BLaER1 treated with 17β-estradiol and CSF1 and Interleukin-3, amounts not matched to agents 10 nM and 100 nM (cell line): ENCODE data around the gene ZBTB20.
A peak's percentile ranks its signal among the peaks of the same experiment; 100 is the strongest.

Experiments
- H3K27ac ChIP-seq, 11 experiments: shearing (Covaris generic); formaldehyde crosslinking; 2 replicates each; pipeline ENCODE4 v1.8.1; 2022
- H3K27me3 ChIP-seq, 11 experiments: shearing (Covaris generic); formaldehyde crosslinking; 2 replicates each; pipeline ENCODE4 v1.8.1; 2022
- H3K36me3 ChIP-seq, 11 experiments: shearing (Covaris generic); formaldehyde crosslinking; 2 replicates each; pipeline ENCODE4 v1.8.1; 2022
- H3K4me1 ChIP-seq, 10 experiments: shearing (Covaris generic); formaldehyde crosslinking; 2 replicates each; pipeline ENCODE4 v1.8.1; 2022
- H3K4me2 ChIP-seq, 11 experiments: shearing (Covaris generic); formaldehyde crosslinking; 2 replicates each; pipeline ENCODE4 v1.8.1; 2022
- H3K4me3 ChIP-seq, 10 experiments: shearing (Covaris generic); formaldehyde crosslinking; 2 replicates each; pipeline ENCODE4 v1.8.1; 2022
- H3K9ac ChIP-seq, 11 experiments: shearing (Covaris generic); formaldehyde crosslinking; 2 replicates each; pipeline ENCODE4 v1.8.1; 2022
- H3K9me3 ChIP-seq, 11 experiments: shearing (Covaris generic); formaldehyde crosslinking; replicated peaks in 1 of 11; 2 replicates each; pipeline ENCODE4 v1.8.1; 2022
- H4K20me1 ChIP-seq, 11 experiments: shearing (Covaris generic); formaldehyde crosslinking; 2 replicates each; pipeline ENCODE4 v1.8.1; 2022
- Cebpa-rat ChIP-seq, 11 experiments: shearing (Covaris generic); IDR thresholded peaks; 2 replicates each; pipeline ENCODE4 v1.8.1; 2022

ZBTB20 gene

DNA sequence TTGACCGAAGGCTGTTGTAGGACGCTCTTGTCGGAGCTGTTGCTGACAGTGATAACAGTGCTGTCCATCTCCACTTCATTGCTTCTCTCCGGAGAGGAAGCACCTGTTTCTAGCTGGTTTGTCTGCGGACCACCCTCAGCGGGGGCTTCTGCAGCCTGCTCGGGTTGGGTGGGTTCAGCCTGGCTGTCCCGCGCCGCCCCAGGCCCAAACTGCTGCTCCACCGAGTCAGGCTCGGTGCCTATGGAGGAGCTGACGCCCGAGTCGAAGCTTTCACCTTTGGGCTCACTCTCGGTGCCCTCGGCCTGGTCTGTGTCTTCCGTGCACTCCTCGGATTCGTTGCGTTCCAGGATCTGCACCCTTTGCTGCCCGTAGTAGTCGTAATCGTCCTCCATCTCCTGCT, 796.4 kb downstream of the ZBTB20 start:
- H3K4me2 ChIP-seq: no peak overlapping the region
- H3K36me3 ChIP-seq: peaks cover 0 to 20% (median 14%) of the 10 kb centered on the region in 11 experiments; a peak in 10 of 22 replicates
- H3K9ac ChIP-seq: no peak overlapping the region
- H3K27me3 ChIP-seq: no peaks in the 10 kb centered on the region
- TF ChIP-seq Cebpa-rat (IDR thresholded peaks at IDR 0.05): no peak
- H4K20me1 ChIP-seq: no peaks in the 10 kb centered on the region
- no peak overlapping the region for H3K27ac ChIP-seq
- H3K9me3 ChIP-seq: peaks cover 0 to 18% (median 9%) of the 10 kb centered on the region in 11 experiments; a peak in 11 of 22 replicates
- no peak overlapping the region for H3K4me3 ChIP-seq
- H3K4me1 ChIP-seq: peaks cover 0 to 5% (median 0%) of the 10 kb centered on the region in 10 experiments; a peak in 2 of 20 replicates

DNA sequence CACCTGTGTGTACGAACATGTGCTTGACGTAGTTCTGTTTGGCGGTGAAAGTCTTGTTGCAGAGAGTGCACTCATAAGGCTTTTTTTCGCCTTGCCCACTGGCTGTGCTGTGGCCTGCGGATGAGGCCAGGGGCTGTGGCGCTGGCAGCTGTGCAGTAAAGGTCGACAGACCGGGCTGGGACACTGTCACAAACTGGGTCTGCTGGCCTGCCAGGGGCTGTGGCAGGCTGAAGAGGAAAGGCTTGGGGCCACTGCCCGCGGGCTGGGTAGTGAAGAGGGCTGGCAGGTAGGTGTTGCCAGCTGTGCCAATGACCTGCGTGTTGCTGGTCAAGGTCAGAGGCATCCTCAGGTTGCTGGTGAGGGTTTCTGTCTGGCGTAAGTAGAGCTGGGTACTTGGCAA, 796.8 kb downstream of the ZBTB20 start:
- peaks cover 0 to 5% (median 0%) of the 10 kb centered on the region in 10 experiments; a peak in 2 of 20 replicates for H3K4me1 ChIP-seq
- no peak overlapping the region for H3K4me3 ChIP-seq
- no peak overlapping the region for H3K27ac ChIP-seq
- no peak for TF ChIP-seq Cebpa-rat (IDR thresholded peaks at IDR 0.05)
- H4K20me1 ChIP-seq: no peaks in the 10 kb centered on the region
- no peaks in the 10 kb centered on the region for H3K27me3 ChIP-seq
- H3K4me2 ChIP-seq: no peak overlapping the region
- peaks cover 0 to 18% (median 9%) of the 10 kb centered on the region in 11 experiments; a peak in 11 of 22 replicates for H3K9me3 ChIP-seq
- H3K9ac ChIP-seq: no peak overlapping the region
- peaks cover 0 to 20% (median 14%) of the 10 kb centered on the region in 11 experiments; a peak in 10 of 22 replicates for H3K36me3 ChIP-seq

- peaks cover 0 to 5% (median 0%) of the 10 kb centered on the region in 10 experiments; a peak in 2 of 20 replicates for H3K4me1 ChIP-seq
- no peak overlapping the region for H3K9ac ChIP-seq
- no peaks in the 10 kb centered on the region for H4K20me1 ChIP-seq
- H3K4me3 ChIP-seq: no peak overlapping the region
- H3K4me2 ChIP-seq: no peak overlapping the region
- H3K27me3 ChIP-seq: no peaks in the 10 kb centered on the region
- TF ChIP-seq Cebpa-rat (IDR thresholded peaks at IDR 0.05): no peak
- no peak overlapping the region for H3K27ac ChIP-seq
- H3K9me3 ChIP-seq: no peaks in the 10 kb centered on the region
- no peaks in the 10 kb centered on the region; a peak in 1 of 22 replicates for H3K36me3 ChIP-seq
Observed at GRCh38 chr3:114344492-114344891, 802.6 kb downstream of the ZBTB20 start.

- Histone ChIP-seq H3K27me3 (no peaks in the 10 kb centered on the region), H3K27ac (no peak overlapping the region), H3K4me3 (no peak overlapping the region), H4K20me1 (no peaks in the 10 kb centered on the region), H3K4me2 (no peak overlapping the region), H3K4me1 (no peaks in the 10 kb centered on the region; a peak in 1 of 20 replicates), H3K9me3 (no peaks in the 10 kb centered on the region), H3K9ac (no peak overlapping the region), H3K36me3 (peaks cover 0 to 10% (median 0%) of the 10 kb centered on the region in 11 experiments; a peak in 4 of 22 replicates)
- TF ChIP-seq Cebpa-rat (IDR thresholded peaks at IDR 0.05): no peak
Observed at GRCh38 chr3:114338651-114339357, 808.3 kb downstream of the ZBTB20 start.

- H3K4me2 ChIP-seq: no peak overlapping the region
- no peaks in the 10 kb centered on the region; a peak in 1 of 20 replicates for H3K4me1 ChIP-seq
- H3K9ac ChIP-seq: no peak overlapping the region
- no peak overlapping the region for H3K4me3 ChIP-seq
- H4K20me1 ChIP-seq: no peaks in the 10 kb centered on the region
- H3K27ac ChIP-seq: no peak overlapping the region
- peak in 1 of 11 experiments; percentile 32; a peak in 1 of 22 replicates for TF ChIP-seq Cebpa-rat (IDR thresholded peaks at IDR 0.05)
- H3K9me3 ChIP-seq: peaks cover 0 to 11% (median 5%) of the 10 kb centered on the region in 11 experiments; a peak in 5 of 22 replicates
- H3K27me3 ChIP-seq: no peaks in the 10 kb centered on the region
- peaks cover 0 to 10% (median 4%) of the 10 kb centered on the region in 11 experiments; a peak in 4 of 22 replicates for H3K36me3 ChIP-seq
Observed at GRCh38 chr3:114336857-114337256, 810.2 kb downstream of the ZBTB20 start.

- no peak for TF ChIP-seq Cebpa-rat (IDR thresholded peaks at IDR 0.05)
- no peaks in the 10 kb centered on the region for H3K27me3 ChIP-seq
- H3K4me1 ChIP-seq: no peaks in the 10 kb centered on the region; a peak in 1 of 20 replicates
- H3K9ac ChIP-seq: no peak overlapping the region
- H3K4me3 ChIP-seq: no peak overlapping the region
- H4K20me1 ChIP-seq: no peaks in the 10 kb centered on the region
- H3K36me3 ChIP-seq: peaks cover 0 to 11% (median 4%) of the 10 kb centered on the region in 11 experiments; a peak in 4 of 22 replicates
- no peak overlapping the region for H3K27ac ChIP-seq
- peaks cover 0 to 13% (median 5%) of the 10 kb centered on the region in 11 experiments; a peak in 5 of 22 replicates for H3K9me3 ChIP-seq
- H3K4me2 ChIP-seq: no peak overlapping the region
Observed at GRCh38 chr3:114336122-114336697, 810.9 kb downstream of the ZBTB20 start.

- TF ChIP-seq Cebpa-rat (IDR thresholded peaks at IDR 0.05): no peak
- Histone ChIP-seq H3K36me3 (peaks cover 0 to 12% (median under 1%) of the 10 kb centered on the region in 11 experiments; a peak in 4 of 22 replicates), H4K20me1 (no peaks in the 10 kb centered on the region), H3K4me2 (no peak overlapping the region), H3K9me3 (peaks cover 0 to 14% (median 5%) of the 10 kb centered on the region in 11 experiments; a peak in 5 of 22 replicates), H3K27me3 (no peaks in the 10 kb centered on the region), H3K4me1 (no peaks in the 10 kb centered on the region; a peak in 1 of 20 replicates), H3K4me3 (no peak overlapping the region), H3K9ac (no peak overlapping the region), H3K27ac (no peak overlapping the region)
Observed at GRCh38 chr3:114333923-114334240, 813.2 kb downstream of the ZBTB20 start.

DNA sequence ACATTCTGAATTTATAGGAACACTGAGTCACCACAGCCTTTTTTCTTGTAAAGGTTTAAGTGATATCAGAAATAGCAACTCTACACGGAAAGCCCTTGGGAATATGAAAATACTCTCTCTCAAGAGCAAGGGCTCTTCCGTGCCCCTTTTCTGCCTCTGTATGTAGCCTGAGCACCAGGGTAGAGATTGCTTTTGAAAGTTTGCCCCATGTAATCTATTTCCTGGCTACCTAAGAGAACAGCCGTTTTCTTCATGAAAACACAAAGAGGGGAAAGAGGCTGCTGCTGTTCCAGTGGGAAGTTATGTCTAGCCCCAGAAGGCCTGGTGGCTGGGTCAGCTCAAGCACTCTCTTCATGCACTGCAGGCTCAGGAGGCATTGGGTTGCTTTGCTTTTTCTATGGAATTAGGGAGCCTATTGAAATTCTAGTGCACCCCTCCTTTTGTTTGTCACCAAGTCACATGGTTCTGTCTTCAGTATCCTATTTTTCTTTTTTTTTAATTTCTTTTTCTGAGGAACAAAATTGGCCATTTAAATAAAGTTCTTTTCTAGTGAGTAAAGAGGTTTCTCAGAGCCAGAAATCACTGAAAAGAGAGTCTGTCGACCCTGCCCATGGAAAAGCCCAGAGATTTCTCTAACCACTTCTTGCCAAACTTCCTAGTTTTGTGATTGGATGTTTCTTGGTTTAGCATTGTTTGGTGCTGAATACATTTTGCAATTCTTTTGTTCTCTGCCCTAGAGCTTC, 813.7 kb downstream of the ZBTB20 start:
- Histone ChIP-seq H3K27me3 (no peaks in the 10 kb centered on the region), H3K4me3 (no peak overlapping the region), H3K9me3 (peaks cover 0 to 14% (median 5%) of the 10 kb centered on the region in 11 experiments; a peak in 5 of 22 replicates), H3K27ac (no peak overlapping the region), H3K36me3 (peaks cover 0 to 12% (median 0%) of the 10 kb centered on the region in 11 experiments; a peak in 1 of 22 replicates), H4K20me1 (no peaks in the 10 kb centered on the region), H3K4me2 (no peak overlapping the region), H3K4me1 (no peaks in the 10 kb centered on the region), H3K9ac (no peak overlapping the region)
- TF ChIP-seq Cebpa-rat (IDR thresholded peaks at IDR 0.05): no peak
